H4 (cell line): ENCODE results near the gene JAM3. TPM values are rescaled to one million over a fixed set of nuclear protein-coding genes. Genes with fewer than 3 reads are reported as not detected.
"Not testable (repeated sequence)": the region's sequence is repeated elsewhere in the genome, so short reads cannot be mapped to it uniquely, and the experiment has no call there.

Source experiments
- DNase-seq: peaks from one replicate; pipeline ENCODE4 v3.0.0-alpha.2; 2015; ENCODE audit warnings: low spot score
- total RNA-seq: library from RNA; depleted of rRNA; stranded (reverse); fragments of >200 nt; shearing (Covaris generic); gene quantifications from 2 replicates; pipeline ENCODE4 v1.2.3, GENCODE V29; 2014

JAM3 gene
- total RNA-seq, 1 experiment from 2014 or later = 66.0 TPM

- DNase-seq = no peak
These were observed 32.4 kb downstream of the JAM3 start for GRCh38 chr11:134101282-134101681.

GRCh38 chr11:134110252-134110815, 41.5 kb downstream of the JAM3 start:
- no peak for DNase-seq

GRCh38 chr11:134113787-134114186, 44.9 kb downstream of the JAM3 start:
- DNase-seq = not testable (repeated sequence)

- DNase-seq = no peak
These were observed 47.3 kb downstream of the JAM3 start for GRCh38 chr11:134116210-134116609.

- DNase-seq = no peak
These were observed 49.1 kb downstream of the JAM3 start for GRCh38 chr11:134118006-134118405.

GRCh38 chr11:134119094-134119493, 50.2 kb downstream of the JAM3 start:
- peak; percentile 57 for DNase-seq

GRCh38 chr11:134120143-134120850, 51.4 kb downstream of the JAM3 start:
- peak; percentile 53 for DNase-seq

- DNase-seq = peak; percentile 38
These were observed 52.2 kb downstream of the JAM3 start for GRCh38 chr11:134120921-134121526.

- no peak for DNase-seq
These were observed 56.0 kb downstream of the JAM3 start for GRCh38 chr11:134124660-134125451.

- no peak for DNase-seq
These were observed 56.6 kb downstream of the JAM3 start for GRCh38 chr11:134125507-134125906.

- DNase-seq = peak; percentile 97
These were observed 57.4 kb downstream of the JAM3 start for GRCh38 chr11:134126217-134126822.

- DNase-seq = no peak
These were observed 62.9 kb downstream of the JAM3 start for GRCh38 chr11:134131628-134132244.

- no peak for DNase-seq
These were observed 63.9 kb downstream of the JAM3 start for GRCh38 chr11:134132808-134133207.

GRCh38 chr11:134134167-134134566, 65.3 kb downstream of the JAM3 start:
- DNase-seq = no peak

GRCh38 chr11:134138376-134138775, 69.5 kb downstream of the JAM3 start:
- no peak for DNase-seq

GRCh38 chr11:134139303-134139872, 70.5 kb downstream of the JAM3 start:
- DNase-seq = no peak

- peak; percentile 69 for DNase-seq
These were observed 71.0 kb downstream of the JAM3 start for GRCh38 chr11:134139873-134140331.

- DNase-seq = no peak
These were observed 72.2 kb downstream of the JAM3 start for GRCh38 chr11:134140961-134141490.

- DNase-seq = no peak
These were observed 73.7 kb downstream of the JAM3 start for GRCh38 chr11:134142536-134142935.

GRCh38 chr11:134143801-134144200, 74.9 kb downstream of the JAM3 start:
- DNase-seq = no peak

- DNase-seq = no peak
These were observed 75.9 kb downstream of the JAM3 start for GRCh38 chr11:134144744-134145143.
